Gastroesophageal sphincter (tissue), 3 donors: ENCODE results near the gene RNF19B.

Source experiments
- CTCF ChIP-seq, 4 experiments: fragments of 200-600 bp in 2 of 4; fragments of 450-650 bp in 2 of 4; sonication (generic) in 1 of 4; IDR thresholded peaks; one replicate each; pipeline ENCODE4 v1.5.1; 2017 to 2019; ENCODE audit warnings: antibody characterized with exemption in 4 of 4, mild to moderate bottlenecking in 2 of 4, moderate library complexity in 2 of 4
- EP300 ChIP-seq: sonication (generic); formaldehyde crosslinking; IDR thresholded peaks from one replicate; pipeline ENCODE4 v1.6.1; 2017; ENCODE audit warnings: antibody characterized with exemption, mild to moderate bottlenecking
- POLR2A ChIP-seq, 2 donors: fragments of 450-650 bp; IDR thresholded peaks; one replicate each; pipeline ENCODE4 v1.6.1; 2017; ENCODE audit warnings: antibody characterized with exemption in 2 of 2, mild to moderate bottlenecking in 2 of 2, moderate library complexity in 1 of 2
- POLR2AphosphoS5 ChIP-seq: sonication (generic); formaldehyde crosslinking; IDR thresholded peaks from one replicate; pipeline ENCODE4 v1.6.1; 2017; ENCODE audit warnings: antibody characterized with exemption

GRCh38 chr1:32983020-32983419 is 18.4 kb upstream of the RNF19B start:
- TF ChIP-seq POLR2AphosphoS5 = no peak
- TF ChIP-seq CTCF (IDR thresholded peaks at IDR 0.05) = no peak
- no peak for TF ChIP-seq POLR2A (IDR thresholded peaks at IDR 0.05)
- TF ChIP-seq EP300 = no peak
